Fibroblast of the conjunctiva (primary cell): ENCODE data around the gene SCNN1A.

Source experiments
- DNase-seq: peaks from one replicate; pipeline ENCODE4 v3.0.0-alpha.2; 2010; ENCODE audit warnings: low read depth

SCNN1A gene

DNA sequence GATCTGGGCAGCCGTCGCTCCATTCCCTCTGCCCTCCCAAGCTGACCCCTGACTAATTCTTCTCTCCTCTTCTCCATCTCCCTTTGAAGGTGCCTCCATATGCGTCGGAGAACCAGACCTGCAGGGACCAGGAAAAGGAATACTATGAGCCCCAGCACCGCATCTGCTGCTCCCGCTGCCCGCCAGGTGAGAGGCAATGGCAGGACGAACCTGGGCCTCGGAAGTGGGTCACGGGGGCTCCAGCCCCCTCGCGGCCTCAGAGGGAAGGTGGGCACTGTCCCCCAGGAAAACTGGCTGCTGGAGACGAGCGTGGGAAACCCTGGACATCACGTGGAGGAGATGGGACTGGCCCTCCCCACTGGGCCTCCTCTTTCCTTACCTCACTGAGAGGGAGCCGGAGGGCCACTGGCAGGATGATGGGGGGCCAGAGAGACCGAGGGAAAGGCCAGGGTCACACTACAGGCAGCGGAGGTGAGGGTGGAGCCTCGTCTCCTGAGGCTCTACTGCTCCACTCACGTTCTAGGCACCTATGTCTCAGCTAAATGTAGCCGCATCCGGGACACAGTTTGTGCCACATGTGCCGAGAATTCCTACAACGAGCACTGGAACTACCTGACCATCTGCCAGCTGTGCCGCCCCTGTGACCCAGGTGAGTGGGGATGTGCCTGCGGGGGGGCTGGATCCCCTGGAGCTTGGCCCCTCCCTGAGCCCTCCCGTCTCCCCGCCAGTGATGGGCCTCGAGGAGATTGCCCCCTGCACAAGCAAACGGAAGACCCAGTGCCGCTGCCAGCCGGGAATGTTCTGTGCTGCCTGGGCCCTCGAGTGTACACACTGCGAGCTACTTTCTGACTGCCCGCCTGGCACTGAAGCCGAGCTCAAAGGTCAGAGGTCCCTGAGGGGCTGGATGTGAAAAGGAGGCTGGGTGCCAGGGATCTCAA is 9.4 kb upstream of the SCNN1A start:
- no peak for DNase-seq

DNA sequence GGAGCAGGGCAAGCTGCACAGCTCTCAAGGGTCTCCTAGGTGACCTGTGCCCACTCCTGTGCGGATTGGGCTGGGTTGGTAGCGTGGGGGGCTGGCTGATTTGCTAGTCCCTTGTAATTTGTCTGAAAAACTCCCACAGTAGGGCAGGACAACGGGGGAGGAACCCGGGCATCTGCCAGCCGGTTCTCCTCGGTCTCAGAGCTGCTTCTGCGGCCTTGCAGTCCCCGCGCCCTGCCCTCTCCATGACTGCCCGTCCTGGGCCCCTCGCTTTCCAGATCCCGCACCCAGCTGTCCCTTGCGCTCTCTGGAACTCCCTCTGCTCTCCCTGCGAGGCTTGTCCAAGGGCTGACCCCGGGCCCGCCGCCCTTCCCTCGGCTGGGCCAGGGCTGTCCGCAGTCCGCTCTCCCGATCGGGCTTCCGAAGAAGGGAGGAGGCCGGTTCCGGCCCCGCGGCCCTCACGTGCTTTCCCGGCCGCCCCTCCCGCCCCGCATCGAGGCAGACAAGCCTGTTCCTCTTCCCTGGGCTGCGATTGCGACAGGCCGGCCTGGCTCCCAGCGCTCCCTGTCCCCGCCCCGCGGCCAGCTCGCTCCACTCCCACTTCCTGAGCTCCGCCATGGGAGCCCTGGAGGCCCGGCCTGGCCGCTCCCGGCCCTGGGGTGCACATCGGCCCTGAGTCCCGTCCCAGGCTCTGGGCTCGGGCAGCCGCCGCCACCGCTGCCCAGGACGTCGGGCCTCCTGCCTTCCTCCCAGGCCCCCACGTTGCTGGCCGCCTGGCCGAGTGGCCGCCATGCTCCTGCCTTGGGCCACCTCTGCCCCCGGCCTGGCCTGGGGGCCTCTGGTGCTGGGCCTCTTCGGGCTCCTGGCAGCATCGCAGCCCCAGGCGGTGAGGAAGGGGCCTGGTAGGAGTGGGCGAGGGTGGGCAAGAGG is 8.5 kb upstream of the SCNN1A start, which contains the start of gene LTBR:
LTBR (plus strand) TSS at position 591 of the 927 bp plus-strand sequence; CDS start at position 788, 197 bp downstream.
- peak; percentile 86 for DNase-seq

DNA sequence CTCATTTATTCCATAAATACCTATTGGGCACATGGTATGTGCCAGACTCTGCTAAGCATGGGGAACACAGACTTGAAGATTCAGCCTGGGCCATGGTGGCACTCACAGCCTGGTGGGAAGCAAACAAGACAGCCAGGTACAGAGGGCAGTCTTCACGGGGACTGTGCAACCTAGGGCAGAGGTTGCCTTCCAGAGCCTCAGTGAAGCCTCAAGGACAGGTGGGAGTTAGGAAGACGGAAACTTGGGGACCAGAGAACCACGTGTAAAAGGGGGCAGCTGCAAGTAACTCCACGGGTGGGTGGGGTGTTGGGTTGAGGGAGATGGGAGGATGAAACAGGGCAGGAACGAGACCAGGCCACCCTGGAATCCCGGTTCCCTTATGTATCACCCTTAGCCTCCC is 7.6 kb upstream of the SCNN1A start:
- no peak for DNase-seq

DNA sequence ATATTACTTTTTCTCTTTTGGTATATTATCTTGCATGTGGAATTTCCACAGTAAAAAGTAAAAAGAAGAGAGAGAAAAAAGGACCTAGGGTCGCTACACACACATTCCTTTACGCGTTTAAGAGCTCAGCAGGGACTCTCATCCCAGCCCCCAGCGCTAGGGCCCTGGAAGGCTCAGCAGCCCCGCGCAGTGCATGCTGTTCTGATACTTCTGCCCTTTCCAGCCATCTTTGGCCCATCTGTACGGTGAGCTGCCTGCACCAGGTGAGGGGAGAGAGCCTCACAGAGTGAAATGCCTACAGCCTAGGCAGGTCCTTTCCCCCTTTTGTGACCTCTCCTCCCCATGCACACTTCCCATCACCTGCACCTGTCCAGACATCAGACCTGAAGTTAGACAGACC is 7.0 kb upstream of the SCNN1A start:
- DNase-seq: no peak

DNA sequence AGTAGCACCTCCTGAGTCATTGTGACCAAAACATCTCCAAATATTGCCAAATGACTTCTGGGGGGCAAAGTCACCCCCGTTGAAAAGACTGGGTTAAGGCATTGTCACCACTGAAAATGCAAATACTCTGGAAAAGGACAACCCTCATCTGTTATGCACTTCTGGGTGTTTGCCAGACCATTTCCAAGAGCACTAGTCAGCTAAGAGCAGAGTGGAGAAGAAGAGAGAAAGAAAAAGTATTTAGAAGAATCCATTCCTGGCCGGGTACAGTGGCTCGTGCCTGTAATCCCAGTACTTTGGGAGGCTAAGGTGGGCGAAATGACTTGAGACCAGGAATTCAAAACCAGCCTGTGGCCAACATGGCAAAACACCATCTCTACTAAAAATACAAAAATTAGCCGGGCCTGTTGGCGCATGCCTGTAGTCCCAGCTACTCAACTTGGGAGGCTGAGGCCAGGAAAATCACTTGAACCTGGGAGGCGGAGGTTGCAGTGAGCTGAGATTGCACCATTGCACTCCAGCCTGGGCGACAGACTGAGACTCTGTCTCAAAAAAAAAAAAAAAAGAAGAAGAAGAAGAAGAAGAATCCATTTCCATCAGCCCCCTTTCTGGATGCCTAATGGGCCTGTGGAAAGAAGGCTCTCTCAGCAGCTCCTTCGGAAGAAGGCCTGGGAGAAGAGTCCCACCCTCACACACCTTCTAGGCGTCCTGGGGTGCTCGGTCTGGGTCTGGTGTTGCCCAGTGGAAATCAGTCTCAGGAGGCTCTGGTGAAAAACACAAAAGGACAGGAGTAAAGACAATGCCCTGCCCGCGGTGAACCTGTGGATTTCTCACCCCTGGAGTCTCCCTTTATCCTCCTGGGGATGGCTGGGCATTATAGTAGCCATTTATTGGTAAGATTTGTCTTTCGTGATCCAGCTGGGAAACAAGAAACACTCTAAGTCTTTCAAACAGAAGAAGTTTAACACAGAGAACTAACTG is 5.1 kb upstream of the SCNN1A start:
- no peak for DNase-seq

DNA sequence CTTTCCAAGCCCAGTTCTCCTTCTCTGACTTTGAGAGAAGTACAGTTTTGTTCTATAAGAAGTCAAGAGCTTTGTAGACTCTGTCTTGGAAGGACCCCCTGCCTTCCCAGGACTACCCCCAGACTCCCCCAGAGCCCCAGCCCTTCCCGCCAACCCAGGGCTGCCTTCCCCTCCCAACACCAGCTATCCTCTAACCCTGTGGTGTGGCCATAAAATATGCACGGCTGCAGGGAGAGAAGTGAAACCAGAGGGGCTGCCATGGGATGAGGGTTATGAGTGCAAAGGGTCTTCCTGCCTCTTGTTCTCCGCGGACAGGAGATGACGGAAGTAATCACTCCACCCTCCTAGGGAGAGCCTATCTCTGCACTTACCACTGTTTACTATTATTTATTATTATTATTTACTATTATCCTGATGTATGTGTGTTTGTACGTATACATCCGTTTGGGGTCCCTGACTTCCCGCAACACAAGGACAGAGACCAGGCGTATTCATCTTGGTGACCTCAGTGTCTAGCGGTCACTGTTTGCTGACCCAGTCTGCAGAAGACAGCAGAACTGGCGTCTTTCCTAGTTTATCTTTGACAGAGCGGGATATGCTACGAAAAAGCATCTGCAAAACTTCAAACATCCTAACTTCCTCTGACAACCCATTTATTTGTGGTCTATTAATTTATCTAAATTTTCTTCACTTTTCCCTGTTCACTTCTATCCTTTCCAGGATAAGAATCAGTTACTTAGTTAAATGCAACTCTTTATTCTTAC is 3.5 kb upstream of the SCNN1A start:
- DNase-seq: no peak

DNA sequence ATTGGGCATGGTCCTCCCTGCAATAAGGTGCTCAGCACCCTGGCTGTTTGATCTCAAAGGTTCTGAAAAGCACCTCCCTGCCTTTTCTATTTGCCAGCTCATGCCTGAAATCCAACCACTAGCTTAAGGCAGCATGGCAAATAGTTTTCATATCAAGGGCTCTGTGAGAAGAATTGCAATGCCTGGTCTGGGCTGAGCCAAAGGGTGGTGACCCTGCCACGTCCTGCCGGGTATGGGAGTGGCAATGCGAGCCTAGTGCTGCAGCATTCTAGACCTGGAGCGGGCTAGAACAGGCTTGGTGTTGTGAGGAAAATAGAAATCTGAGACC is 2.3 kb upstream of the SCNN1A start:
- DNase-seq: no peak

DNA sequence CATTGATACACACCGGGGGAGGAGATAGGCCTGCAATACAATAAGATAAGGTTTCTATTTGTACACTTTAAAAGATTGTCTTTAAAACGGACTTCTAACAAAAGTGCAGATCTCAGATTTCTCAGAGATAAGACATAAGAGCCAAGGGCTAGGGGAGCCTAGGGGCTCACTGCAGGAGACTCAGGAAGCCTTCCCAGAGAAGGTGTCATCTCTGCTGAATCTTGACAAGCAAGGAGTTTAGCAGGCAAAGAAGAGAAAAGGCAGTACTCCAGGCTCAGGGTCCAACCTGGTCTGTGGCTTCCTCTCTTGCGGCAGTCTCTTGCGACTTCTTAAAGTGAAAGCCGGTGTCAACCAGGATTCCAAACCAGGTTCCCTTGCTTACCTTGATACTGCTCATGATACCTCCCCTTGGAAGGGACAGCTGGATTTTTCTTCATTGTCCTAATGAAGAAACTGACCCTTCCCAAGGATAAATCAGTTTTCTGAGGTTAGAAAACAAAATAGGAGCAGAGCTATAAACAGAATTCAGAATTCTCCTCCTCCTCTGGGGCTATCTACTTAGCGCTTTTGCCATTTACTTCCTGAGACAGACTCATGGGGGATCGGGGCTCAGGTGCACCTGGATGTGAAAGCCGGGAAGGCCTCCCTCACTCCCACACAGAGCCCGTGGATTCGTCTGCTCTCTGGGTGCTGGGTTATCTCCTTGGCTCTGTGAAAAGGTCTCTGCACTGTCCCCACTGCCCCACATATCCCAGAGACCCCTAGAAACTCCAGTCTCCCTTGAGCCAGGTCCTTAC is 1.7 kb upstream of the SCNN1A start:
- DNase-seq: no peak

DNA sequence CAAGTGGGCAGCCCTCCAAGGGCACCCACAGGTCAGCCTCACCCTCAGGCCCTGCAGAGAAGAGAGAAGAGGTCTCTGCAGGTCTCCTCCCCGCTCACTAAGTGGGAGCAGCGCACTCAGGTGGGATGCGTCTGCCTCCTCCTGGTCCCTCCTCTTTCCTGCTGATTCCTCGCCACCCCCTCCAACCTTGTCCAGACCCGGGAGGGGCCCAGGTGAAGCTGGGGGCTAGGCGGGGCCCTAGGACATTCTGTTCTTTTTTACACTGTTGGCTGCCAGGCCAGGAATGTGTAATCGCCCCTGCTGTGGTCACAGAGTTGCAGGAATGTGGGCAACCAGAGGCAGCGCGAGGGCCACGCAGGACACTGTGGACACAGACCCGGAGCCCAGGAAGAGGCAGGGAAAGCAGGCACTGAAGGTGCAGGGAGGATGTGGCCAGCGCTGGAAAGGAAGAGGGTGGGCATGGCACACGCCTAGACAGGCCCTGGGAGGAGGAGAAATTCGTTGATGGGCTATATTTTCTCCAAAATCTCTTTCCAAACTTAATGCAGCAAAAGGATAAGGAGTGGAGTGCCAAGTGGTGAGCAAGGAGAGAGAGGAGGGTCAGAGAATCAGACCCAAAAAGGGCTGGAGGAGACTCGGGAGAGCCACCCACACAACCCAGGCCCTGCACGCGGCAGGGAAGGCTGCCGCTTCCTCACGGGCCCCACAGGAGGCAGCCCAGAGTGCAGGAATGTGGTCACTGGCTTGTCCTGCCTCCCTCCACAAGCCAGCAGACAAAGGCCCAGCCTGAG is 911 bp upstream of the SCNN1A start:
- DNase-seq: no peak

DNA sequence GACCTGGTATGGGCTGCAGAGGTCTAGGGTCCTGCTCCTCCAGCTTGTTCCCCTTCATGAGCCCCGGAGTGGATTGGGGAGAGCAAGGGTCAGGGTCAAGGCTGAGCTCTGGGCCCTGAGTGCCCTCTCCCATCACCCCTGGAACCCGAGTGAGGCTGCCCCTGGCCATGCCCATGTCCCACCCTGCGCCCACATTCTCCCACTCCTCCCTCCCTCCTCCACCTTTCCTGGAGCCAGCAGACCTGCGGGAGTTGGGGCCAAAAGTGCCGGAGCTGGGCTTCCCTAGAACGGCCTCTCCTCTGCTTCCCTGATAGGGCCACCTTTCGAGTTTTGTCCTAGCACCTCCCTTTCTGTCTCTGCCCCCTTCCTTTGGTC is 590 bp downstream of the SCNN1A start:
- DNase-seq: no peak

DNA sequence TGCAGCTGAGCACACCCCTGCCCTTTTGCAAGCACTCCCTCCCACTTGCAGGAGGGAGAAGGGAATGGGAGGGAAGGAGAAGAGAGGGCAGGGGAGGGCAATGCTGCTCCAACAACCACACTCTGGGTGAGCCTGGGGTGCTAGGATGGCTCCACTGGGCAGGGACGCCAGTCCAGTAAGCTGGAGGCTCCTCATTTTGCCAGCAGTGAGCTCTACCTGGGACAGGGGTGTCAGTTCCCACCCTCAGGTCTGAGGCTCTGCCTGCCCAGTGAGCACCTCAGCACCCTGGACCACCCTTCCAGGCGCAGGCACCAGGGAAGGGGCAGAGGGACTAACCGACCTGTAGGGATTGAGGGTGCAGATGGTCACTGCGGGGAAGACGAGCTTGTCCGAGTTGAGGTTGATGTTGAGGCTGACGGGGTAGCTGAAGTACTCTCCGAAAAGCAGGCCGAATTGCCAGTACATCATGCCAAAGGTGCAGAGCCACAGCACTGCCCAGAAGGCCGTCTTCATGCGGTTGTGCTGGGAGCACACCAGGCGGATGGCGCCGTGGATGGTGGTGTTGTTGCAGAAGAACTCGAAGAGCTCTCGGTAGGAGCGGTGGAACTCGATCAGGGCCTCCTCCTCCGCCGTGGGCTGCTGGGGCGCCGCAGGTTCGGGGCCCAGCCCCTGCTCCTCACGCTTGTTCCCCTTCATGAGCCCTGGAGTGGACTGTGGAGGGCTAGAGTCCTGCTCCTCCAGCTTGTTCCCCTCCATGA is 1.2 kb downstream of the SCNN1A start:
- no peak for DNase-seq

DNA sequence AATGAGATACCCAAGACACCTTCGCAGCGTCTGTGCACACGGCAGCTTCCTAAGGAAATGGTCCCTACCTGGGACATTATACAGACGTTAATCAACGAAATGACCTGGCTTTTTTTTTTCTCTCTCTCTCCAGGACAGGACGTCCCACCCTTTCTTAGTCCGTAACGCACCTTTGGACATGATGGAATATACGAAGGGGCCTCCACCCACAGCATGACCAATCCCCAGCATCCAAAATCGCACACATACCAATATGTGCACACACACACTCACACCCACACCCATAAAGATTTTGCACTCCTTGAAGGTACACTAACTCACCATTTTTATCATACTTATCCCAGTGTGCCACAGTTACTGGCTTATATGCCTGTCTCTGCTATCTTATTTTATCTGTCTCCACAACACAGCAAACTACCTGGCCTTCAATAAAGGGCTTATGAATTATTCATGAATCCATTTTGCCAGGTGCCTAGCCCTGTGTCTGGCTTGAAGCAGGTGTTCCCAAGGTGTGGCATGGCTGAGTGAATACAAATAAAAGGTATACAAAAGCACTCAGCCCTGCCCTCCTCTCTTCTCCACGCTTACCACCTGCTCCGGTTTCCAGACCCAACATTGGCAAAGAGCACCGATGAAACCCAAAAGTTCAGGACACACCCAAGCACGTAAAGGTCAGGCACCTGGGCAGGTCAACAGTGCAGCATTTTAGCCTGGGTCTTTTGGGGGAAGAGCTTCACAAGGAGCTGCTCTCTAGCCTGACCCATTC is 2.2 kb downstream of the SCNN1A start:
- DNase-seq: no peak

DNA sequence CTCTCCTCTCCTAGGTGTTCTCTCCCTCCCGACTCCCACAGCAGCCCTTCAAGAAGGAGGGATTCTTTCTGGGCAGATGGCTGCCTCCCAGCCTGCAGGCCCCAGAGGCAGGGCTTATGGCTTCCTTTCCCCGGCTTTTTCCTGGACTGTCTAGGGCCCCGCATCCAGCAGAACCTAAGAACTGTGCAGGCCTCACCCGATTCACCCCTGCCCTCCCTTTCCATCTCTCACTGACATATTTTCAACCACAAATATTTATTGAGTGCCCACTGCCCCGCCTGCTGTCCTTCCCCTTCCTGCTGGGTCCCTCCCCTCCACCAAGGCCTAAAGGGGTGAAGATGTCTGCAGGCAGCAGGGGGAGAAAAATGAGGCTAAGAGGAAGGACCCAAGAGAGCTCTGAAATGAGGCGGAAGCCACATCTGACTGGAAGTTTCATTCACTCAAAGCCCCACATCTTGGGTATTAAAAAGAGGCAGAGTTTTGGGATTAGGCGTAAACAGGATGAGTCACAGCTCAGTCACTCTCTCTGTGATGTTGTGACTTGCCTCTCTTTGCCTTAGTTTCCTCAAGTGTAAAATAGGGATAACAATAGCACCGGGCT is 2.9 kb downstream of the SCNN1A start:
- DNase-seq: peak; percentile 62

DNA sequence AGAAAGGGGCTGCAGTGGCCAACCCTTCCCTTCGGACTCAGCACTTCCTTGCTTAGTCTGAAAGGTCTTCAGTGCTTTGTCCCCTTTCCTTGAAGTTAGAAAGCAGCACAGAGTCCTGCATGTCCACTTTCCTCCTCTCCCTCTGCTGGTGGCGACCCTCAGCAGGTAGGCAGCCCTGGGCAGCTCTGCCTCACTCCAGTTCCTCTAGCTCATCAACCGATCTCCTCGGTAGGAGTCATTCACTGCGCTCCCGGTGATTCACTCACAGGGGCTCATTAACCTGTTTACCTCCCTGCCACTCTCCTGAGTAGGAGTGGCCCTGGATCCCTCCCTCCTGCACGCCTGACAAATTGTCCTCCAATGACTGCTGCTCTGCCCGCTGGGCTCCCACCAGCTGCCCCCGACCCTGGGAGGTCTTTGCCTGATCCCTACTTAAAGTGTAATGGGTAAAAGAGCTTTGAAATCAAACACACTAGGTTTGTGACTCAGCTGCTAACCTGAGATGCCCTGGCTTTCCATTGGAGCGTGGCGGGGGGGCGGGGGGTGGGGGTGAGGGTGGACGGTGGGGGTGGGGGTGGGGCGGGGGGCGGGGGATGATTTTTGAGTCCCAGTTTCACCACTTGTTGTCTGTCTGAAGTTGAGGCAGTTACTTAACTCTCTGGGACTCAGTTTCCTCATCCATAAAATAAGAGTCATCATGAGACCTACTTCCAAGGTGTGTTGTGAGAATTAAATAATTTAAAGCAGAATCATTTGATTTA is 4.2 kb downstream of the SCNN1A start:
- no peak for DNase-seq

DNA sequence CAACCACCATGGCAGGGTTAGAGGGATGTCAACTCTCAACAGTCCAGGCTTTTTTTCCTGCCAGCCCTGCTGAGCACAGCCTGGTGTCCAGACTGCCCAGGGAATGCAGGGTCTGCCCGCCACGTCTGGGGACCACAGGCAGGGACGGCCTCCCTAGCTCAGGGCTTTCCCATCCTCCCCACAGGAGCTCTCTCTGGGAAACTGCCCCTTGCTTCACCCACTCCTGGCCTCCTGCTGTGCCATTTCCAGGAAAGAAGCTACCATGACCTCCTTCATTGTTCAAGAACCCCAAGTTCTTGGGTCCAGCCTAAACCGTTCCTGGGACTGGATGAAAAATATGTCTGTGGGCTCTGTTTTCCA is 4.8 kb downstream of the SCNN1A start:
- DNase-seq: no peak

DNA sequence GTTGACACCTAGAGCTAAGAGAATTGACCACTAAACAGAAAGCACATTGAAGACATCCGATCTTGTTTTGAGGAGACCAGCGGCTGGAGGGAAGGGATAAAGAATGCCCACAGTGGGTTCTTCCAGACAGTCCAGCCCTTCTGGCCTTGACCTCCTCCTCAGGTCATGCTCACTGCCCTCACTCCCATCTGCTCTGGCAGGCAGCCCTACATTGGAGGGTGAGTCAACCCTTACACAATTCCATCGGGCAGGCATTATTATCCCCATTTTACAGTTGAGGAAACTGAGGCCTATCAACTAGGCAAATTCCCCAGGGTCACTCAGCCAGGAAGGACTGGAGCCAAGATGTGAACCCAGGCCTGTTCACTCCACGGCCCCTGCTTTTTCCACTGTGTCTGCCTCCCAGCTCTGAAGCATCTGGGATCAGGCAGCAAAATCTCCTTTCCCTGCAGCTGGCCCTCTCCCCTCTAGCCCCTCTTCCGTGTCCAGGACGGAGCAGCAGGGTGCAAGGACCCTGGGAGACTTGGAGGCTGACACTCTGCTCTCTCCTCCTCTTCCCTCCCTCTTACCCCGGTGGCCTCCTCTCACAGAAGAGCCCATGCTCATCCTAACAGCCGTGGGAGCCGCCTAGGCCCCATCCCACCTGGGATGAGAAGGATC is 5.3 kb downstream of the SCNN1A start:
- no peak for DNase-seq
